Measurements from ENCODE around the gene DCANP1.

- TF ChIP-seq CTCF (conservative IDR thresholded peaks at IDR 0.05) (no peak), ZFX (IDR thresholded peaks at IDR 0.05) (no peak)
Measured at GRCh38 chr5:135448791-135449507, 1.8 kb upstream of the DCANP1 start.

Measured in C4-2B (cell line).